ENCODE data around the gene CABLES2.

Gene CABLES2

DNA sequence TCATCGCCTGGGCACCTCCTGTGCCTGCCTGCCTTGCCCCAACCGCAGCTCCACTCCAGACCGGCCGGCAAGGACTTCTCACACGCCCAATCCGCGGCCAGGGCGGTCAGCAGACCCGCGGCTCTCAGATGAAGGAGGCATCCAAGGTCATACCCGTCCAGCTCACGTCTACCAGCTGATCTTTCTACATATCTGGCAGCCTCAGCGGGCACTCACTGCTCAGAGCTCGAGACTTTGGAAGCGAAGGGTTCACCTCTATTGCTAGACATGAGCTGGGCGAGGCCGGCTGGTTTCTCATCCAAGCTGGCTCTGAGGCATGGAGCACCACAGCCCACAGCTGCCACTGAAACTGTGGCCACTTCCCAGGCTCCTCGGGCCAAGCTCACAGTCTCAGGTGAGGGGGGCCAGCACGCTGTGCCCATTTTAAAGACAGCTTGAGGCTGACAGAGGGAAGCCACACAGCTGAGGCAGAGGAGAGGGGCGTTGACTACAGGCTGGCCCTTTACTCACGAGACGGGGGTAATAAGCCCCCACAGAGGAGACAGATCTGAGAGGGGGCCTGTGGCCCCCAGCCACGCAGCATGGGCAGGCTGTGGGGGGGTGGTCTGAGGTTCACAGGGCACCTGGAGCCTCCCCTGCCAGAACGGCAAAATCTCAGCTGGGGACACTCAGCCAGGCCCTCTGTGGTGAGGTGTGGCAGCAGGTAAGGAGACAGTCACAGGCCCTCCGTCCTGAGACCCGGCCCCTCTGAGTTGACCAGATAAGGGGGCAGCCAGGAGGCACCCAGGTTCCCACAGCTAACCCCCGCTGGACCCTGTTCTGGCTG, 42.0 kb downstream of the CABLES2 start:
- no peak for FAIRE-seq
- DNase-seq (ENCODE audit: insufficient read length): no peak
- TF ChIP-seq TAF1 (IDR thresholded peaks at IDR 0.05; ENCODE audit: borderline replicate concordance, low read depth, low read length) (no peak), POLR2AphosphoS5 (IDR thresholded peaks at IDR 0.05; ENCODE audit: low read depth, low read length) (no peak), POLR2A (IDR thresholded peaks at IDR 0.05; ENCODE audit: low read depth, low read length) (no peak)

GRCh38 chr20:62363920-62364851, 42.9 kb downstream of the CABLES2 start:
- FAIRE-seq: no peak
- no peak for DNase-seq (ENCODE audit: insufficient read length)
- TF ChIP-seq POLR2A (IDR thresholded peaks at IDR 0.05; ENCODE audit: low read depth, low read length) (no peak), TAF1 (IDR thresholded peaks at IDR 0.05; ENCODE audit: borderline replicate concordance, low read depth, low read length) (no peak), POLR2AphosphoS5 (IDR thresholded peaks at IDR 0.05; ENCODE audit: low read depth, low read length) (no peak)

GRCh38 chr20:62362991-62363919, 43.8 kb downstream of the CABLES2 start:
- DNase-seq (ENCODE audit: insufficient read length) (no peak), FAIRE-seq (no peak)
- no peak for TF ChIP-seq TAF1 (IDR thresholded peaks at IDR 0.05; ENCODE audit: borderline replicate concordance, low read depth, low read length)
- TF ChIP-seq POLR2A (IDR thresholded peaks at IDR 0.05; ENCODE audit: low read depth, low read length): no peak
- TF ChIP-seq POLR2AphosphoS5 (IDR thresholded peaks at IDR 0.05; ENCODE audit: low read depth, low read length): no peak

- no peak for TF ChIP-seq TAF1 (IDR thresholded peaks at IDR 0.05; ENCODE audit: borderline replicate concordance, low read depth, low read length)
- TF ChIP-seq POLR2AphosphoS5 (IDR thresholded peaks at IDR 0.05; ENCODE audit: low read depth, low read length): no peak
- TF ChIP-seq POLR2A (IDR thresholded peaks at IDR 0.05; ENCODE audit: low read depth, low read length): no peak
- no peak for FAIRE-seq
- no peak for DNase-seq (ENCODE audit: insufficient read length)
Measured at GRCh38 chr20:62362590-62362940, 44.5 kb downstream of the CABLES2 start.

DNA sequence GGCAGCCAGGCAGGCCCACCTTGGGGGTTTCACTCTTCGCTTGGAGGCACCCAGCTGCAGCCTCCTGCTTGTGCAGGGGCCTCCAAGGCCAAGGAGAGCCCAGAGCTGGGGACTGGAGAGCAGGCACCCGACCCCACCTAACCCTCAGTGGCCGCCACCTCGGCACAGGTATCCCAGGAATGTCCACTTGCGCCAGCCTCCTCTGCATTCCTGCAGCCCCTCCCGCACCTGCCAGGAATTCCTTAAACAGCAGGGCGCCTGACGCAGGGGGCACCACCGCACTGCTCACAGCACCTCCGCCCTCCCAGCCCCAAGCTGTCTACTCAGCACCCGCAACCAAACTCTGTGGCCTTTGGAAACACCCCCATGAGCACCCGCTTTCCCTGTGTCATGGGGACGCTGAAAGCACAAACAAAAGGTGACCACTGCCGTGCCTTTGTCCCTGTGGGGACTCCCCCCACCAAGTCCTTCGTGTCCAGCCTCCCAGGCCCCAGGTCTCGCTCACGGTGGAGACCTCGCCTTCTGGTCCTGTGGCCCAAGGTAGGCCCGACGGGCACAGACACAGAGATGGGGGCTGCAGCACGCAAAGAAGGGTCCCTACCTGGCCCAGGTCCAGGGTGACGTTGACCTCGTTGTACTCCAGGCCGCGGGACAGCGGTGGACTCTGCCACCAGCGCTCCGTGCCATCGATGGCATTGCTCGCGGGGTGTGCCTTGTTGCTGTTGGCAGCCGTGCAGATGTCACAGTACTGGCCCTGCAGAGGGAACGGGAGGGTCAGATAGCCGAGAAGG, 45.1 kb downstream of the CABLES2 start:
- no peak for DNase-seq (ENCODE audit: insufficient read length)
- no peak for FAIRE-seq
- TF ChIP-seq POLR2AphosphoS5 (IDR thresholded peaks at IDR 0.05; ENCODE audit: low read depth, low read length): no peak
- TF ChIP-seq TAF1 (IDR thresholded peaks at IDR 0.05; ENCODE audit: borderline replicate concordance, low read depth, low read length): no peak
- no peak for TF ChIP-seq POLR2A (IDR thresholded peaks at IDR 0.05; ENCODE audit: low read depth, low read length)

GRCh38 chr20:62360854-62361798, 46.0 kb downstream of the CABLES2 start:
- TF ChIP-seq POLR2AphosphoS5 (IDR thresholded peaks at IDR 0.05; ENCODE audit: low read depth, low read length): no peak
- no peak for TF ChIP-seq POLR2A (IDR thresholded peaks at IDR 0.05; ENCODE audit: low read depth, low read length)
- no peak for TF ChIP-seq TAF1 (IDR thresholded peaks at IDR 0.05; ENCODE audit: borderline replicate concordance, low read depth, low read length)
- DNase-seq (ENCODE audit: insufficient read length) (no peak), FAIRE-seq (no peak)

DNA sequence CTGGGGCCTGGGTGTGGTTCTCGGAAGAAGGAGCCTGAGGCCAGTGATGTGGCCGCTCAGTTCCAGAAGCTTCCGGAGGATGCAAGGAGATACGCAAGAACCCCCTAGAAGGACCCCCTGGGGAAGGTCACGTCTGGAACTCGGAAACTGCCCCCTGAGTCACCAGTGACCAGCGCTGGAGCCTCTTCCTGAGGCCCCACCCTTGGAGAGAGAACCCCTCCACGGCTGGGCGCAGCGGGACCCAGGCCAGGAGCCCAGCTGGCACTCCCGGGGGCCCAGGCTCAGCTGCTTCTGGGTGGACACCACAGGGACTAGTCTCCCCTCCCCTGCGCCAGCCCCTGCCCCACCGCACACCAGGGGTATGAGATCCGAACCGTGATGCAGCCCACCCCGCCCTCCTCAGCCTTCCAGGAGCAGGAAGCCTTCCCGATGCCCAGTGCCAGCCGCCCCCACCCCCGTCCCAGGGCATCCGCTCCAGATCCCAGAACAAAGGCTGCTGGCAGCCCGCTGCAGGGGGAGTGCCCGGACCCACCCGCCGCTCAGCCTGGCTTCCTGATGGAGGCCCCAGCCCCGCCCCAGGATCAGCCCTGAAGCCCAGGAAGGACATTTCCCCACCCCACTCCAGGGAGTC, 47.5 kb downstream of the CABLES2 start:
- FAIRE-seq: no peak
- TF ChIP-seq TAF1 (IDR thresholded peaks at IDR 0.05; ENCODE audit: borderline replicate concordance, low read depth, low read length) (no peak), POLR2A (IDR thresholded peaks at IDR 0.05; ENCODE audit: low read depth, low read length) (no peak), POLR2AphosphoS5 (IDR thresholded peaks at IDR 0.05; ENCODE audit: low read depth, low read length) (no peak)
- DNase-seq (ENCODE audit: insufficient read length): no peak

DNA sequence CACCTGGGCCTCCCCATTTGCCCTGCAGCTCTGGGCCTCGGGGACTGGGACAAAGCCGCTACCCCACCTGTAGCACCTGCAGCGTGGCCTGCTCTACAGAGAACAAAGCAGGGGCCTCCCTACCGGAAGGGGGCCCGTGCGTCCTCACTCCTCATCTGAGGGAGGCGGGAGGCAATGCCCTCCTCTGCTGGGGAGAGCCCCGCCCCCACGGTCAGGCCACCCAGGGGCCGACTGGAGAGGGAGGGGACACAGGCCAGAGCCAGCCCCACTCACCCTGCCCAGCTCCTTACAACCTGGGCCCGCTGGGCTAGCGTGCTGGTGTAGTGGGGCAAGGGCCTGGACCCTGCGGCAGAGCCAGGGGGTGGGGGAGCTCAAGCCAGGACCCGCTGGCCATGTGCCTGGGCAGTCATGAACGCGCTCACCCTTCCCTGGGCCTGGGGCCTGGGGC, 48.0 kb downstream of the CABLES2 start:
- FAIRE-seq: no peak
- DNase-seq (ENCODE audit: insufficient read length): no peak

More for the DNA sequence above, 48.0 kb downstream of the CABLES2 start:
- TF ChIP-seq POLR2A (IDR thresholded peaks at IDR 0.05; ENCODE audit: low read depth, low read length) (no peak), TAF1 (IDR thresholded peaks at IDR 0.05; ENCODE audit: borderline replicate concordance, low read depth, low read length) (no peak), POLR2AphosphoS5 (IDR thresholded peaks at IDR 0.05; ENCODE audit: low read depth, low read length) (no peak)

Measured in GM12892 (cell line).